Renal cortical epithelial cell (primary cell): ENCODE results near the gene SPAG9. TPM values are rescaled to one million over a fixed set of nuclear protein-coding genes. Genes with fewer than 3 reads are reported as not detected.

Experiments
- DNase-seq: peaks from one replicate; pipeline ENCODE4 v3.0.0-alpha.2; 2011; ENCODE audit warnings: low read depth
- total RNA-seq: library from RNA; depleted of rRNA; stranded (reverse); fragments of >200 nt; gene quantifications from 2 replicates; pipeline ENCODE4 v1.2.3, GENCODE V29; 2014

The SPAG9 gene
- total RNA-seq, 1 donor from 2014 or later: 134 TPM

DNA sequence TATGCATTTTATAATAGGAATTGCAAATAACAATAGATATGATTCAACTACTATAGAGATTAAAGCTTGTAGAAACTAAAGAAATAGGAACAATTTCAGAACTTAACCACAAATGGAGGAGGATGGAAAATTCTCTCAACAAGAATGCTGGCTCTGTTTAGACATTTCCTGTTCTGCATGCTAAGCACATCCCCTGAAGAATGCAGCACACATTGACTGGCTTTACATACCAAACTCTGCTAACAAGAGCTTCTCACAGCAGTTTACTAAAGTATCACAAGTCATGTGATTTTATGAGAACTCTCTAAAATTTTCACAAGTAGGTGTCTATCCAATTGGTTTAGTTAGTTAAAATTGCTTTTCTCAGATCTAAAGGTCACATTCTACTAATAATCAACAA, 85.2 kb downstream of the SPAG9 start:
- peak; percentile 70 for DNase-seq

DNA sequence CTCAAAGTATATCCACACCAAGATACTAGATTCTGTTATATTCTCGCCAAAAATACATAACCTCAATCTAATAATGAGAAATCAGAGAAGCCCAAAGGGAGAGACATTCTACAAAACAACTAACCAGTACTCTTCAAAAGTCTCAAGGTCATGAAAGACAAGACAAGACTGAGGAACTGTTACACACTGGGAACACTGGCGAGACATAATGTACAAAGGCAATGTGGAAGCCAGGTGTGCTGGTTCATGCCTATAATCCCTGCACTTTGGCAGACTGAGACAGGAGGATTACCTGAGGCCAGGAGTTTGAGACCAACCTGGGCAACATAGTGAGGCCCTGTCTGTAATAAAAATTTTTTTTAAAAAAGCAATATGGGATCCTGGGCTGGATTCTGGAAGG, 85.9 kb downstream of the SPAG9 start:
- no peak for DNase-seq

DNA sequence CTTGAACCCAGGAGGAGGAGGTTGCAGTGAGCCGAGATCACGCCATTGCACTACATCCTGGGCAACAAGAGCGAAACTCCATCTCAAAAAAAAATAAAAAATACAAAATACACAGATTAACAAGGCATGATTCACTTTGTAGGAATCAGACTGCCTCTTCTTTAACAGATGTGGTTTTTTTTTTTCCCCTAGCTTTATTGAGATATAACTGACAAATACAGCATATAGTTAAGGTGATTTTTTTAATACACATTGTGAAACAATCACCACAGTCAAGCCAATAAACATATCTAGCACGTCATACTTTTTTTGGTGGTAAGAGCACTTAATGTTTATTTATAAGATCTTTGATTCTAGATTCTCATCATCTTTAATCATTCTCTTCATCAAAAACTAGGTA, 87.8 kb downstream of the SPAG9 start:
- no peak for DNase-seq

DNA sequence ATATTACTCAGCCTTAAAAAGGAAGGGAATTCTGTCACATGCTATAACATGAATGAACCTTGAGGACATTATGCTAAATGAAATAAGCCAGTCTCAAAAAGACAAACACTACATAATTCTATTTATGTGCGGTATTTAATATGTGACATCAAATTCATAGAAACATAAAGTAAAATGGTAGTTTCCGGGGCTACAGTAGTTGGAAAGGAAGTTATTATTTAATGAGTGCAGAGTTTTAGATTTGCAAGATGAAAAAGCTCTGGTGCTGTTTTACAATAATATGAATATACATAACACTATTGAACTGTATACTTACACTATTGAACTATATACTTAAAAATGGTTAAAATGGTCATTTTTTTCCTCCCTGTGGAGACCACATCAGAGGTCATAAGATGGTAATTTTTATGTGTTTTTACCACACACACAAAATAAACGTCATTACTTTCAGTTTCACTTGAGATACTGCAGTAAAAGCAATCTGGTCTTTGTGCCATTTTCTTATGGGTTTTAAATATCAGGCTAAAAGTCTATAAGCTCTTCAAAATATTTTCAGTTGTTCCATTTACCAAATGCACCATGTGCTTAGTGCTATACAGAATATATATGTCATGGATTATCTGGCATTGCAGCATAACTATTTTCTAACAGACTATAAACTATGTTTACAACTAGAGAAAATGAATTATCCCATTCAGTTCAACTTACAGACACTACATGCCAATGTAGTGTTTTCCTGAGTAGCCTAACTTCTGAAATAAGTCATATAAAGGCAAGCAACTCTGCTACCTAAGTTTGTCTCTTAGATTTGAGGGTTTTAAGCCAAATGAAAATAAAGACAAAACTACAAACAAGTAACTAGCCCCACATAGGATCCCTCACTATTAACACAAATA, 90.9 kb downstream of the SPAG9 start:
- DNase-seq: peak; percentile 69

DNA sequence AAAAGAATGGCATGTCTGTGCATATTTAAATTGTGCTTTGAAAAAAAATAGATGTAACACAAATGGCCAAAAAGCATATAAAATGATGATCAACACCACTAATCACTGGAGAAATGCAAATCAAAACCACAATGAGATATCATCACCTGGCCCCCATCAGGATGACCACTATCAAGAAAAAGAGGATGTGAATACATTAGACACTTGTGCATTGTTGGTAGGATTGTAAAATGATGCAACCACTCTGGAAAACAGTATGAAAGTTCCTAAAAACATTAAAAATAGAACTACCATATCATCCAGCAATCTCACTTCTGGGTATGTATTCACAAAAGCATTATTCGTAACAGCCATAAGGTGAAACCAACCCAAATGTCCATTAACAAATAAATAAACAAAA, 91.5 kb downstream of the SPAG9 start:
- DNase-seq: no peak

DNA sequence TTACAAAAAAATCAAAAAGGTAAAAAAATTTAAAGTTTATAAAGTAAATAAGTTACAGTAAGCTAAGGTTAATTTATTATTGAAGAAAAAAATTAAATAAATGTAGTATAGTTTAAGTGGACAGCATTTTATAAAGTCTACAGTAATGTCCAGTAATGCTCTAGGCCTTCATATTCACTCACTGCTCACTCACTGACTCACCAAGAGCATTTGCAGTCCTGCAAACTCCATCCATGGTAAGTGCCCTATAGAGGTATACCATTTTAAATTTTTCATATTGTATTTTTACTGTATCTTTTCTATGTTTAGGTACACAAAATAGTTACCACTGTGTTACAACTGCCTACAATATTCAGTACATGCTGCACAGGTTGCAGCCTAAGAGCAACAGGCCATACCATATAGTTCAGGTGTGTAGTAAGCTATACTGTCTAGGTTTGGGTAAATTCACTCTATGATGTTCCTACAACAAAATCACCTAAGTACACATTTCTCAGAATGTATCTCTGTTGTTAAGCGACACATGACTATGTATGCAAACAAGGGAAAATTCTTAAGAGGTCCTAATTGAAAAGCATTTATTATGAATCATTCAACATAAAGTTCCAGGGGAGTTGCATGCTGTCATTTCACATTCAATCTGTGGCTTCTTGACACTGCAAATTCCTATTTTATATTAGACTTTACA, 92.3 kb downstream of the SPAG9 start:
- no peak for DNase-seq

DNA sequence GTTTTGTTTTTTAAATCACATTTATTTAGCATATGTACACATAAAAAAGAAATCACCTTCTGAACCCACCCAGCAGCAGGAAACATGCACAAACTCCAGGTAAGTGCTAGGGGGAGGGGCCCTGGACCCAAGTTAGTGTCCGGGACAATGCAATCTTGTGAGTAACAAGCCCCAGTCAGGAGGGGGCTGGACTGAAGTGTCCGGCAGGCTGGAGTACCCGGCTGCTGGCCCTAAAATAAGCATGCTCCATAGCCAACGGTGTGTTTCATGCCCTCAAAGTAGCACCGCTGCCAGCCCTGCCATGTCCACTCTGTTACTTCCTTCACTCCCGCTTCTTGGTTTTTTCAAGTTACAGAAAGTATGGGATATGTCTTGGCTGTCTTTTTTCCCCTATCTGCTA, 102.1 kb downstream of the SPAG9 start:
- no peak for DNase-seq

DNA sequence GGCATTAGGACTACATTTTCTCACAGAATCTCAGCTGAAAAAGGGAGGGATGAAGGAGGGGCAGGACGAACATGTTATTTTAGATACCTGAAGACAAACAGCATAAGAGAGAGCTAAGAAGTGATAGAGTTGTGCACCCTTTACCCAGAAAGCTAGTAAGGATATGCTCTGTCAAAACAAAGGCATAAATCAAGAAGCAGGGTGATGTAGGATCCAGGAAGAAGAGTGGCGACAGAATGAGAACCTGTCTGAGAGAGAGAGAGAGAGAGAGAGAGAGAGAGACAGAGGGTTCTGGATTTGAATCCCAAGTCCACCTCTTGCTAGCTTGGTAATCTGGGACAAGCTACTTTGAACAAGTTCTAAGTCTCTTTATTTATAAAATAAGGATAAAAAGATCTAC, 103.4 kb downstream of the SPAG9 start:
- DNase-seq: no peak

DNA sequence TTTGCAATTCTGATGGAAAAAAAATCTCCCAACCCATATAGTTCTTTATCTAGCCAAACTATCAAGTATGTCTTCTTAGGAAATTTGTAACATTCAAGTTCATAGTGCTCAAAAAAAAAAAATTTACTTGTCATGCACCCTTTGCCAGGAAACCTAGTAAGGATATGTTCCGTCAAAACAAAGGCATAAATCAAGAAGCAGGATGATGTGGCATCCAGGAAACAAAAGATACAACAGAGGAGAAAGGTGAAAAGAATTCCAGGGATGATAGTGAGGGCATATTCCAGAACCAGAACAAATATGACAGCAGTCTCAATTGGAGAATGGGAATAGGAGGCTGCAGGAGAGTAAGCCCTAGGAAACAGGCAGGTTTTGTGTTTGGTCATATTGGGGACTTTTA, 104.6 kb downstream of the SPAG9 start:
- DNase-seq: no peak

DNA sequence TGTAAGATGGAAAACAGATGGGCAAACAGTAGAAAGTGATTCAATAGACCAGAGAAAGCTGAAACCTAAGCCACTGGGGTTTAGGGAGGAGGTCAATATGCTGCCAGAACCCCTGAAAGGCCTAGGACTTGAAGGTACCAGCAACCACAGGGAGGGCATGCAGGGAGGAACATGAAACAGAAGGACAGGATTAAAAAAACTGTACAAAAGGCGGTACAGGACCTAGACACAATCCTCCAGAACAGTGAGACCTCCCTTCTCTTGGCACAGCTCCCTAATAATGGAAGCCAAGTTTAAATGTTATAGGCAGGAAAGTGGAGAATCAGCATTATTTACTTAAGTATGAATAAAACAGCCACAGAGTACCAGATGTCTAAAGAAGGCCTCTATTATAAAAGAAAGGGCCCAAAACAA, 105.5 kb downstream of the SPAG9 start:
- no peak for DNase-seq

DNA sequence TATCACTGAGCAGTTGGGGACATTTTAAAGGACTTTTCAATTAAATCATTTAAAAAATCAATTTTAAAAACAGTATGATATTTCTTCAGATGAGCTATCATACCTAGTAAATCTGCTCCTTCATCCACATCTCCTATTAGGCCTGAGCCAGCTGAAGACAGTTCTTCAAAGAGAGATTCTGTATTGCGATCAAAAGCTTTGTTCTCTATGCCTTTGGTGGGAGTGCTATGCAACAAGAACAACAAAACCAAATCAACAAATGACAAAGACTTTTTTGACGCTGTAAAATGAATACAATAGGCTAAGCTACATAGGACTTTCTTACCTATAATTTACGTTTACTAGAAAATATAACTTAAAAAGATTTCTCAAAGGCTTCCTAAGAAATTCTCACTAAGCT, 106.5 kb downstream of the SPAG9 start:
- no peak for DNase-seq

DNA sequence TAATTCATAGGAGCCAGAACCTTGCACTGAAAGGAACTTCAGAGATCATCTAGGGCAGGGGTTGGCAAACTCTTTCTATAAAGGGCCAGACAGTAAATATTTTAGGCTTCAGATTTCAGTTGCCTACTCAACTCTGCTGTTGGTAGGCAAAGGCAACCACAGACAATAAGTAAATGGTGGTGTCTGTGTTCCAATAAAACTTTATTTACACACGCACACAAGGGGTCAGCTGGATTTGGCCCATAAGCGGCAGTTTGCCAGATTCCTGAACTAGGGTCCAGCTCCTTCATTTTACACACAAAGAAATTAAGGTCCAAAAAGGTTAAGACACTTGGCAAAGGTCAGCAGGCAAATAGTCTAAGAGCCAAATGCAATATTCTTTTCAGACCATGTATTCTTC, 107.3 kb downstream of the SPAG9 start:
- DNase-seq: no peak

DNA sequence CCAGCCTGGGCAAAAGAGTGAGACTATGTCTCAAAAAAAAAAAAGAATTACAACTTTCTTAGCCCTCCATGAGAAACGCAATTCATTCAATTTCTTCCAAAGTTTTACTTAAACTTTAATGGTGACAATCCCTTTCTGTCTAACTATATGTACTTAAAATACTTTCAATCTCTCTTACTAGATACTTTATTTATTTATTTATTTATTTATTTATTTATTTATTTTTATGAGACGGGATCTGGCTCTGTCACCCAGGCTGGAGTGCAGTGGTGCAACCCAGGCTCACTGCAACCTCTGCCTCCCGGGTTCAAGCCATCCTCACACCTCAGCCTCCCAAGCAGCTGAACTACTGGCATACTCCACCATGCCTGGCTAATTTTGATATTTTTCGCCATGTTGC, 108.1 kb downstream of the SPAG9 start:
- DNase-seq: no peak

DNA sequence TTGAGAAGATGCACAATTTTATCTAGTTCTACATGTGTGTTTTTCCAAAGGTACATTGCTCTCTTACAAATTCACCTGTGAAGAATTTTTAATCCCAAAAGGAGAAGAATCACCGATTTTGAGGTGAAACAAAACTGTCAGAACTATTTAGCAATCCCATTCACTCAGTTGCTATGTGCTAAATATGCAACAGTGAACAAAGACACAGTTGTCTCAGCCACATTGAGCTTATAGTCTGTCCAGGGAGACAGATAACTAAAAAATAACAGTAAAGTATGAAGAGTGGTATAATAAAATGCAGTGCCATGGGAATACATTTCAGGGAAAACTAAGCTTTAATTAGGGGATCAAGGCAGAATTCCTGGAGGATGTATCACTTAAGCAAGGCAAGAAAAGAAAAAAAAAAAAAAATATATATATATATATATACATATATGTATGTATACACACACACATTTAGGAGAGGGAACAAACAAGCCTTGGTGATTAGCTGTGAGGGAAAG, 110.4 kb downstream of the SPAG9 start:
- DNase-seq: no peak

DNA sequence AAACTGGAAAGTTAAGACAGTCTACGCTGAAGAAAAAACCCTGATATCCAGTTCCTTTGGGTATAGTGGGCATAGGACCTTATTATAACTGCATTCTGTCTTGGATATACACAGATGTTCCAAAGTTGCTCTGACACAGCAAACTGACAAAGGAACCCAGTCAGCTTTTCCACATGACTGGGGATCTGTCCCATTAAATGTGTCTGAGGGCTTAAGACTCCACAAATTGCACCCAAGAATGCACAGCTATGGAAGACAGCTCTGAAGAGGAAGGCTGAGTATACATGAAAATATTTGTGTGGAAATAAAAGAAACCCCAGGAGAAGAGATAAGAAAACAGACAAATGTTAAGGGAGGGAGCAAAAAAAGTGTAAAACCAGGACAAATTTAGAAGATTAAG, 114.1 kb downstream of the SPAG9 start:
- DNase-seq: peak; percentile 39

DNA sequence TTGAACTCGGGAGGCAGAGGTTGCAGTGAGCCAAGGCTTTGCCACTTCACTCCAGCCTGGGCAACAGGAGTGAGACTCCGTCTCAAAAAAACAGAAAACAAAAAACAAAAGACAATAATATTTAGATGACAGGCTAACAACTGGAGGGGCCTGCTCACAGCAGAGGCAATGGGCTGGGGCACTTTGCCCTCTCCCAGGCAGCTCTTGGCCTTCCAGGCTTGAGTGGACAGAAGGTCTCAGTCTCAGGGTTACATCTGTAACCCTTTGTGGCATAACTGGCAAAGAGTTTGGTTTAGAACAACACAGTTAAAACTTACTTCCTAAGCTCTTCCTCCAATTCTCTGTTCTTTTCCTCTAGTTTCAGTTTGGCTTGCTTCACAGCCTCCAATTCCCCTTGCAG, 114.9 kb downstream of the SPAG9 start:
- DNase-seq: no peak

DNA sequence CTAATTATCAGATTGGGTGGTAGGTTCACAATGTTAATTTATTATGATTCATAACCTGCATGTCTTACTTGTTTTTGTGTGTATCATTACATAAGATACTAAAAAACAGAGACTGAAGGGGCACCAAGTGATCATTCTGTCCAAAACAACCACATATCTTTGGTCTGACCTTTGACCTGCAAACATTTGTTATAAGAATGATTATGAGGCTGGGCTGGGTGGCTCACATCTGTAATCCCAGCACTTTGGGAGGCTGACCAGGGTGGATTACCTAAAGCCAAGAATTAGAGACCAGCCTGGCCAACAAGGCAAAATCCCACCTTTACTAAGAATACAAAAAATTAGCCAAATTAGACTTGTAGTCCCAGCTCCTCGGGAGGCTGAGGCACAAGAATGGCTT, 116.4 kb downstream of the SPAG9 start:
- DNase-seq: no peak

DNA sequence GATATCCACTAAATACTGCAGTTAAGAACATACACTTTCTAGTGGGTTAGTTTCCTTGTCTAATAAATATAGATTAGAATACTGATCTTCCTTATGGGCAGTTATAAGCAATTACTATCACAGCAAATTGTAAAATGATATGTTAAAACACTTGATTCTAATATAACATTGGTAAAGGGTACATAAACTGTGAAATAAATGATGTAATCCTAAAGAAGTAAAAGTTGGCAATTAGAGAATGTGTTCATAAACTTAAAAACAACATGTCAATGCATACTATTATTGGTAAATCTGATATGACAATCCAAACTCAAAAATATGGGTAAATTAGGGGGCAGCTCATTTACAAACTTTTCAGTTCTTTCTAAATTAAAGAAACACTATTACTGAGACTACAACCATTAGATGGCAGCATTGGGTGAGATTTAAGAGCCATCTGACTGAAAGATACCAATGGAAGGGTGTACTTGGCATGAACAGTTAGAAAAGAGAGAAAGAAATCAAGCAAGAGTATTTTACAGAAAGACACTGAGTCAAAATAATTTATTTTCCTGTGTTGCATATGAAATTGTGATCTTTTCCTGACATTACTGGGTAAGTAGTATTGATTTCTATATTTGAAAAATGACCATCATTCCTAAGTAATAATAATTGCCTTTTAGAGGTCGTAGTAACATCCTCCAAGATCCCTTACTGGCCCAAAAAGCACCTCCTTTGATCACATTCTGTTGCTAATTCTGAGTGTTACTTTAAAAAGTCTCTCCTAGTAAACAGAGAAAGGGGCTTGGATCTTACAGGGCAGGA, 119.6 kb downstream of the SPAG9 start:
- DNase-seq: peak; percentile 76

DNA sequence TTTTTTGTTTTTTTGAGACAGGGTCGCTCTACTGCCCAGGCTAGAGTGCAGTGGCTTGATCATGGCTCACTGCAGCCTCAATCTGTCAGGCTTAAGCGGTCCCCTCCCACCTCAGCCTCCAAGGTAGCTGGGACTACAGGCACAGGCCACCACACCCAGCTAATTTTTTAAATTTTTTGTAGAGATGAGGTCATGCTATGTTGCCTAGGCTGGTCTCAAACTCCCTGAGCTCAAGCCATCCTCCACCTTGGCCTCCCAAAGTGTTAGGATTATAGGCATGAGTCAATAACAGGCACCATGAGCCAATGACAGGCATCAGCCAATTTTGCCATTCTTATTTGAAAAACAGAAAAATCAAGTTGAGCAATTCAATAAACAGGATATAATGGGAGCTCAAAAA, 125.0 kb downstream of the SPAG9 start:
- DNase-seq: no peak

DNA sequence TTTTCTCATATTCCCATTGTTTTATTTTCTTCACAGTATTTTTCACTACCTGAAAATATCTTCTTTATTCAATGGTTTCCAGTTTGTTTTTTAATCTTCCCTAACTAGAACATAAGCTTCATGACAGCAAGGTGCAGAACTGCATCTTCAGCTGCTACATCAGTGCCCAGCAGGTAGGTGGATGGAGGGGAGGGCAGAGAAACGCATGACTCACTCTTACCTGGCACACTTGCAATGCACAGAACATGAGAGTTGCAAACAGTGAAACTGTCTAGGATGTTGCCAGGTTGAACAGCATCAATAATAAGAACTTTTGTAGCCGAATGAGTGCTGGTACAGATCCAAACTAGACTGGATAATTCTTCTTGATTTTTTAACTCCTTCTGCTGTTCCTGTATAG, 127.1 kb downstream of the SPAG9 start:
- no peak for DNase-seq

DNA sequence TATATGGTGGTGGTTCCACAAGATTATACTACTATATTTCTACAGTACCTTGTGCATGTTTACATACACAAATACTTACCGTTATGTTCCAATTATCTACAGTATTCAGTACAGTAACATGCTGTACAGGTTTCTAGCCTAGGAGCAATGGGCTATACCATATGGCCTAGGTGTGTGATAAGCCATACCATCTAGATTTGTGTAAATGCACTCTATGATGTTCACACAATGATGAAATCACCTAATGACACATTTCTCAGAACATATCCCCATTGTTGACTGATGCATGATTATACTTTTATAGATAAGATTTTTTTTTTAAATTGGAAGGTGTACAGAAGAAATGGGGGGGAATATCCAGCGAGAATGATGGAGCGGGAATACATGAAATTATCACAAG, 131.5 kb downstream of the SPAG9 start:
- DNase-seq: no peak

DNA sequence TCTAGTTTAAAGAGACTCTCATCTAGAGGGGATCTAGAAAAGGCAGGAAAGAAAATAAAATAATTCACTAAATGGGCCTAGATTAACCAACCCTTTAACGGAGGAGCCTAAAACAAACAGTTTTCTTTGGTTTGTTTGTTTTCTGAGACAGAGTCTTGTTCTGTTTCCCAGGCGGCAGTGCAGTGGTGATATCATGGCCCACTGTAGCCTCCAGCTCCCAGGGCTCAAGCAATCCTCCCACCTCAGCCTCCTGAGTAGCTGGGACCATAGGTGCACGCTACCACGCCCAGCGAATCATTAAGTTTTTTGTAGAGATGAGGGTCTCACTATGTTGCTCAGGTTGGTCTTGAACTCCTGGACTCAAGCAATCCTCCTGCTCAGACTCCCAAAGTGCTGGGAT, 132.2 kb downstream of the SPAG9 start:
- DNase-seq: no peak
